Ectodermal cell (in vitro differentiated cells): ENCODE data around the gene PTPN6.

Source experiments
- H3K27ac ChIP-seq: 2 replicates; pipeline ENCODE4 v1.7.0; 2013; ENCODE audit warnings: mild to moderate bottlenecking, low read depth, low read length; ENCODE audit not compliant: insufficient read depth, poor library complexity, severe bottlenecking
- H3K27me3 ChIP-seq: 2 replicates; pipeline ENCODE4 v1.7.0; 2013; ENCODE audit warnings: mild to moderate bottlenecking, low read length; ENCODE audit not compliant: insufficient read depth, control insufficient read depth, poor library complexity, severe bottlenecking
- H3K36me3 ChIP-seq: one replicate; pipeline ENCODE4 v1.7.0; 2013; ENCODE audit warnings: low read length; ENCODE audit not compliant: control insufficient read depth, insufficient read depth
- H3K4me1 ChIP-seq: one replicate; pipeline ENCODE4 v1.7.0; 2013; ENCODE audit warnings: low read length; ENCODE audit not compliant: control insufficient read depth, insufficient read depth
- H3K4me3 ChIP-seq: 2 replicates; pipeline ENCODE4 v1.7.0; 2013; ENCODE audit warnings: low read depth, low read length, control low read depth; ENCODE audit not compliant: insufficient read depth
- H3K9me3 ChIP-seq: 2 replicates; pipeline ENCODE4 v1.7.0; 2013; ENCODE audit warnings: mild to moderate bottlenecking, low read length, moderate library complexity; ENCODE audit not compliant: control insufficient read depth
- WGBS, 2 experiments: methylation state at CpG; one replicate each; pipeline ENCODE4 v1.1.7; 2013; ENCODE audit warnings: missing lambda C conversion rate in 2 of 2; 5-methylcytosine and 5-hydroxymethylcytosine counted together

PTPN6 gene

DNA sequence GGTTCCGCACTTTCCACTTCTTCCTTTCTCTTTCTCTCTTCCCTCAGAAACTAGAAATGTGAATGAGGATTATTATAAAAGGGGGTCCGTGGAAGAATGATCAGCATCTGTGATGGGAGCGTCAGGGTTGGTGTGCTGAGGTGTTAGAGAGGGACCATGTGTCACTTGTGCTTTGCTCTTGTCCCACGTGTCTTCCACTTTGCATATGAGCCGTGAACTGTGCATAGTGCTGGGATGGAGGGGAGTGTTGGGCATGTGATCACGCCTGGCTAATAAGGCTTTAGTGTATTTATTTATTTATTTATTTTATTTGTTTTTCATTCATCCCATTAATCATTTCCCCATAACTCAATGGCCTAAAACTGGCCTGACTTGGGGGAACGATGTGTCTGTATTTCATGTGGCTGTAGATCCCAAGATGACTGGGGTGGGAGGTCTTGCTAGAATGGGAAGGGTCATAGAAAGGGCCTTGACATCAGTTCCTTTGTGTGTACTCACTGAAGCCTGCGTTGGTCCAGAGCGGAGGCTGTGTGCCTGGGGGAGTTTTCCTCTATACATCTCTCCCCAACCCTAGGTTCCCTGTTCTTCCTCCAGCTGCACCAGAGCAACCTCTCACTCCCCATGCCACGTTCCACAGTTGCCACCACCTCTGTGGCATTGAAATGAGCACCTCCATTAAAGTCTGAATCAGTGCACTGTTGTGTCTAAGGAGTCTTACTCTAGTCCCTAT, 28.0 kb upstream of the PTPN6 start:
- Histone ChIP-seq H3K27me3 (no peaks in the 10 kb centered on the region), H3K4me1 (peaks cover 30% of the 10 kb centered on the region), H3K4me3 (no peak overlapping the region), H3K36me3 (peaks cover 27% of the 10 kb centered on the region), H3K27ac (no peak overlapping the region), H3K9me3 (no peaks in the 10 kb centered on the region)
- WGBS, 2 experiments = 91 to 93% methylated on average over 8 to 9 of the region's 10 CpGs

- WGBS, 2 experiments = 87 to 88% methylated on average over 6 of the region's 6 CpGs
- no peak overlapping the region for H3K4me3 ChIP-seq
- no peaks in the 10 kb centered on the region for H3K27me3 ChIP-seq
- H3K27ac ChIP-seq = no peak overlapping the region
- no peaks in the 10 kb centered on the region for H3K9me3 ChIP-seq
- peaks cover 30% of the 10 kb centered on the region for H3K4me1 ChIP-seq
- peaks cover 23% of the 10 kb centered on the region for H3K36me3 ChIP-seq
Observed at GRCh38 chr12:6923851-6924250, 27.3 kb upstream of the PTPN6 start.

DNA sequence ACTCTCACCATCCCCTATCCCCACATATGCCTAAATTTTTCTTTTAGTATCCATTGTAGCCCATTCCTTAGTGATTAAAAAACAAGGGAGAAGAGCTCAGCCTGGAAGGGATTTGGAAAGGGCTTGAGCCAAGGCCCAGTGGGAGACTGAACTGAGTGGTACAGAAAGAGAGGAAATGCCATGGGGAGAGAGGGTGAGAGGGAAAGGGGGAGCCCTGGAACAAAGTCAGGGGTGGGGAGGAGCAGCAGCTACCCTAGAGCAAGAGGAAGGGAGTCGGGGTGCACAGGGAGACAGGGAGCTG, 26.0 kb upstream of the PTPN6 start:
- Histone ChIP-seq H3K27me3 (no peaks in the 10 kb centered on the region), H3K36me3 (peaks cover 13% of the 10 kb centered on the region), H3K4me1 (peaks cover 36% of the 10 kb centered on the region), H3K27ac (peak overlapping the region; percentile 92), H3K4me3 (no peak overlapping the region), H3K9me3 (no peaks in the 10 kb centered on the region)
- WGBS, 2 experiments = 44 to 49% methylated on average over 1 of the region's 1 CpG

- peak overlapping the region; percentile 92 for H3K27ac ChIP-seq
- H3K27me3 ChIP-seq = no peaks in the 10 kb centered on the region
- no peaks in the 10 kb centered on the region for H3K9me3 ChIP-seq
- peaks cover 36% of the 10 kb centered on the region for H3K4me1 ChIP-seq
- peak overlapping the region; percentile 69 for H3K4me3 ChIP-seq
- peaks cover 12% of the 10 kb centered on the region for H3K36me3 ChIP-seq
- 5% methylated on average over 8 of the region's 8 CpGs for WGBS, 2 experiments
Observed at GRCh38 chr12:6925540-6926279, 25.4 kb upstream of the PTPN6 start.

DNA sequence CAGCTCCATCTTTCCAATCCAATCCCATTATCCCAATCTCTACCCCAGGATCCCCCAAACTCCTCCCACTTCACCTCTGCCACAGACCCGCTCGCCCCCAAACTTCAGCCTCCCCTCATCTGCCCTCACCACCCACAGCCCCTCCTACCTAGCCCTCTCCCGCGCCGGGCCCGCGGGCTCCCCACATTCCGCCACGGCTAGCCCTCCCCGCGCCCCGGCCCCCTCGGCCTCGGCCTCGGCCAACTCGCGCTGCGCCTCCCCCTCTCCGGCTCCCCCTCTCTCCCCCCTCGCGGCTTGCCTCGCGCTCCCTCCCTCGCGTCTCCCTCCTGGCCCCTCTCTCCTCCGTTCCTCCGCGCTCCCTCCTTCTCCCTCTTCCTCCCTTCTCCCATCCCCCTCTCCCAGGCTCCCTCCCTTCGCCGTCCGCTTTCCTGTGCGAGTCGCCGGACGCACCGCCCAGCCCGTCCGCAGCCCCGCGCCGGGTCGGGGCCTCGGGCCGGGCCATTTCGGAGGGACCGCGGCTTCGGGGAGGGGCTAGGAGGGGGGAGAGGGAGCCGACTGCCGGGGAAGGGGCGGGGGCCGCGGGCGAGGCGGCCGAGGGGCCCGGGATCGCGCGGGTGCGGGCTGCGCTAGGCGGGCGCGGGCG, 23.7 kb upstream of the PTPN6 start, which contains the start of gene ATN1:
Gene ATN1 (plus strand): TSS at position 581 of the 643 bp plus-strand sequence. CDS start 6,043 bp downstream, outside the sequence.
- Histone ChIP-seq H3K4me3 (peak within 1 kb of the TSS; percentile 84), H3K36me3 (peaks cover 2% of the 10 kb centered on the region), H3K27ac (peak within 1 kb of the TSS; percentile 75), H3K9me3 (no peaks in the 10 kb centered on the region), H3K4me1 (peaks cover 36% of the 10 kb centered on the region), H3K27me3 (no peaks in the 10 kb centered on the region)
- 0% methylated on average over 66 of the region's 66 CpGs for WGBS, 2 experiments

GRCh38 chr12:6928022-6928702, 23.0 kb upstream of the PTPN6 start:
- peak overlapping the region; percentile 84 for H3K4me3 ChIP-seq
- no peaks in the 10 kb centered on the region for H3K27me3 ChIP-seq
- peaks cover under 1% of the 10 kb centered on the region for H3K36me3 ChIP-seq
- WGBS, 2 experiments = 0% methylated on average over 76 of the region's 79 CpGs
- no peaks in the 10 kb centered on the region for H3K9me3 ChIP-seq
- peaks cover 36% of the 10 kb centered on the region for H3K4me1 ChIP-seq
- H3K27ac ChIP-seq = peak overlapping the region; percentile 12

DNA sequence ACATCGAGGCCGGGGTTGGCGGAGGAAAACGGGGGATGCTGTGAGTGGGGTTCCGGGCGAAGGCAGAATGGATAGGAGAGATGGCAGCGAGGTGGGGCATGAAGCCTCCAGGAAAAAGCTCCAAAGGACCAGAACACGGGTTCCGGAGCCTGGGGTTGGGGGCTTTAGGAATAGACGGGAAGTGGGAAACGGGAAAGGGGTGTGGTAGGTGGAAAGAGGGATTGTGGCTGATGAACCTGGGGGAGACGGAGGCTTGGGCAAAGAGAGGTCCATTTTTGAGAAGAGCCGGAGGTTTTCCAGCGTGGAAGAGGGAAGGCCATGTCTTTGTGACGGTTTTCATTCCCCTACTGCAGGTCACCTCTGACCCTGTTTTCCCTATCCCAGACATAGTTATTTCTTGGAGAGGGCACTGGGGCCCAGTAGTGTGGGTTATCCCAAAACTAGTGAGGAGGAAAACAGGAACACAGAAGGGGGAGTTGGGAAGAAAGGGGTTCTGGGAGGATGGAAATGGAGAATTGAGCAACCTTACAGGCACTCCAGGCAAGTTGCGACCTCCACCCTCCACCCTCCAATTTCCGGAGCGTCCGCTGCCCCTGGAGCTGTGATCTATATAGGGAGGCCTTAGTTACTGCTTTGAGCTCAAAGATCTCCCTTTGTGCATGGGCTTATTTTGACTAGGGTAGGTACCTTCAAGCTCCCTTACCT, 22.3 kb upstream of the PTPN6 start:
- 3 to 4% methylated on average over 19 of the region's 19 CpGs for WGBS, 2 experiments
- Histone ChIP-seq H3K4me3 (peak overlapping the region; percentile 84), H3K4me1 (peaks cover 36% of the 10 kb centered on the region), H3K9me3 (no peaks in the 10 kb centered on the region), H3K36me3 (peaks cover 7% of the 10 kb centered on the region), H3K27ac (peak overlapping the region; percentile 12), H3K27me3 (no peaks in the 10 kb centered on the region)

DNA sequence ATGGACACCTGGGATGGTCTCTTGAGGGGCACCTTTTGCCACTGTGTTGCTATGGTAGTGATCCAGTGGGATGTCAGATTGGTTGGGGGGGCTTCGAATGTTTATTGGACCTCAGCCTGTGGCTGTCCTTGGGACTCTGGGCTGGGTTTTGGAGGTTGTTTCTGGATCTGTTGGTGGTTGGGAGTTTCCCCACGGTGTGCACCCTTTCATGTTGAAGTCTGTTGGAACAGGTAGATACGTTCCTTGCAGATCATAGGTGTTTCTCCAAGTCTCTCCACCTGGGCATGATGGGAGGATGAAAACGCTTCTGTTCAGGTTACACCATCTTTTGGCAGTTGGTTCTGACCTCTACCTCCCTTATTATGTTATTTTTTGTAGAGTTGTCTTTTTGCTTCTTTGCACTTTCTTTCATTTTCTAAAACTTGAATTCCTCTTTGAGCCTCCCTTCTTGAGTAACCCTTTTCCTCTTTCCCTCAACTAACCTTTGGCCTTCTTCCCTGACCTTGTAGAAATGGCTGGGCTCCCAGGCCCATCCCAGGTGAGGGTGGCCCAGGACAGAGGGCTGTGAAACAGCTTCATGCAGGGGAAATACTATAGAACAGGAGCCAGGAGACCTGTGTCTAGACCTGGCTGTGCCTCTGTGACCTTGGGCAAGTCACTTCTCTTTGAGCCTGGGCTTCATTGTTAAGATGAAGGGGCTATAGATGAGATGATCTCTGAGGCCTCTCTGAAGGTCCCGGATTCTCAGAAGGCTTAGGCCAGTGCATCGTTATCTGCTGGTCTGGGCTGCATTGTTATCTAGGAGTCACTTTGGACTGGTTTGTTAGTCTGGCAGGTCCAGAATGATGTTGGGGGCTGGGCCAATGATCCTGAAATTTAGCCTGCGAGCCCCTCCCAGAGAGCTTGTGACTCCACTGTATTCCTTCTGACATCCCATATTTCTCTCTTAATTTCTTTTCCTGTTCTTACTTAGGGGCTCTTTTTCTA, 21.4 kb upstream of the PTPN6 start:
- peaks cover 15% of the 10 kb centered on the region for H3K36me3 ChIP-seq
- no peaks in the 10 kb centered on the region for H3K27me3 ChIP-seq
- 80 to 84% methylated on average over 7 of the region's 7 CpGs for WGBS, 2 experiments
- peak overlapping the region; percentile 84 for H3K4me3 ChIP-seq
- H3K27ac ChIP-seq = no peak overlapping the region
- H3K9me3 ChIP-seq = no peaks in the 10 kb centered on the region
- H3K4me1 ChIP-seq = peaks cover 28% of the 10 kb centered on the region

GRCh38 chr12:6932766-6933165, 18.4 kb upstream of the PTPN6 start:
- H3K27me3 ChIP-seq = no peaks in the 10 kb centered on the region
- no peaks in the 10 kb centered on the region for H3K9me3 ChIP-seq
- H3K4me3 ChIP-seq = no peak overlapping the region
- peaks cover 25% of the 10 kb centered on the region for H3K36me3 ChIP-seq
- no peak overlapping the region for H3K27ac ChIP-seq
- peaks cover 7% of the 10 kb centered on the region for H3K4me1 ChIP-seq
- 91 to 100% methylated on average over 1 of the region's 1 CpG for WGBS, 2 experiments
